Measurements from ENCODE around the gene TSEN2. TPM values are rescaled to one million over a fixed set of nuclear protein-coding genes. Genes with fewer than 3 reads are reported as not detected.
"Not testable (repeated sequence)": the region's sequence is repeated elsewhere in the genome, so short reads cannot be mapped to it uniquely, and the experiment has no call there.

The TSEN2 gene
- total RNA-seq, 6 donors from 2014 or later = 14.6 to 27.2 (median 20.1) TPM

DNA sequence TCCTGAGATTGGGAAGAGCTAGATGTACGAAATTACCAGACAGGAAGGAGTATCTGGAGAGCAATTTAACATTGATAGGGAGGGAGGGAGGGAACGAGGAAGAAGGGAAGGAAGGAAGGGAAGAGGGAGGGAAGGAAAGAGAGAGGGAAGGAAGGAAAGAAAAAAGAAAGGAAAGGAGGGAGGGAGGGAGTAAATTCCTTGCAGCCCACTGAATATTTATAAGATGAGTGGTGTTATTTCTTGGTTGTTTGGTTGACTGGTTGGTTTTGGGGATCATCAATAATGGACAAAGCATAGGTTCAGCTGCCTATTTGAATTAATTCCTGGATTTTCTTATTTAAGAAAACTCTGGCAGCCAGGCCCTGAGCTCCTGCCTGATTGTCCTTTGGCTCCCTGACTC lies 15.5 kb upstream of the TSEN2 start:
- no peaks in the 10 kb centered on the region for H3K9me3 ChIP-seq
- TF ChIP-seq POLR2A (IDR thresholded peaks at IDR 0.05) = no peak
- TF ChIP-seq, protein P1, sequence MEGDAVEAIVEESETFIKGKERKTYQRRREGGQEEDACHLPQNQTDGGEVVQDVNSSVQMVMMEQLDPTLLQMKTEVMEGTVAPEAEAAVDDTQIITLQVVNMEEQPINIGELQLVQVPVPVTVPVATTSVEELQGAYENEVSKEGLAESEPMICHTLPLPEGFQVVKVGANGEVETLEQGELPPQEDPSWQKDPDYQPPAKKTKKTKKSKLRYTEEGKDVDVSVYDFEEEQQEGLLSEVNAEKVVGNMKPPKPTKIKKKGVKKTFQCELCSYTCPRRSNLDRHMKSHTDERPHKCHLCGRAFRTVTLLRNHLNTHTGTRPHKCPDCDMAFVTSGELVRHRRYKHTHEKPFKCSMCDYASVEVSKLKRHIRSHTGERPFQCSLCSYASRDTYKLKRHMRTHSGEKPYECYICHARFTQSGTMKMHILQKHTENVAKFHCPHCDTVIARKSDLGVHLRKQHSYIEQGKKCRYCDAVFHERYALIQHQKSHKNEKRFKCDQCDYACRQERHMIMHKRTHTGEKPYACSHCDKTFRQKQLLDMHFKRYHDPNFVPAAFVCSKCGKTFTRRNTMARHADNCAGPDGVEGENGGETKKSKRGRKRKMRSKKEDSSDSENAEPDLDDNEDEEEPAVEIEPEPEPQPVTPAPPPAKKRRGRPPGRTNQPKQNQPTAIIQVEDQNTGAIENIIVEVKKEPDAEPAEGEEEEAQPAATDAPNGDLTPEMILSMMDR (IDR thresholded peaks at IDR 0.05) = no peak
- no peak for TF ChIP-seq POLR2AphosphoS5 (IDR thresholded peaks at IDR 0.05)
- no peak for TF ChIP-seq EP300 (IDR thresholded peaks at IDR 0.05)
- H3K27me3 ChIP-seq = no peaks in the 10 kb centered on the region
- H3K27ac ChIP-seq = no peak overlapping the region
- WGBS, 2 donors = 53 to 57% methylated on average over 2 of the region's 2 CpGs
- no peaks in the 10 kb centered on the region for H3K4me1 ChIP-seq
- no peak for ATAC-seq (ENCODE audit: low FRiP score in 2 of 2)
- no peak overlapping the region for H3K4me3 ChIP-seq
- no peaks in the 10 kb centered on the region for H3K36me3 ChIP-seq
- no peak for DNase-seq

DNA sequence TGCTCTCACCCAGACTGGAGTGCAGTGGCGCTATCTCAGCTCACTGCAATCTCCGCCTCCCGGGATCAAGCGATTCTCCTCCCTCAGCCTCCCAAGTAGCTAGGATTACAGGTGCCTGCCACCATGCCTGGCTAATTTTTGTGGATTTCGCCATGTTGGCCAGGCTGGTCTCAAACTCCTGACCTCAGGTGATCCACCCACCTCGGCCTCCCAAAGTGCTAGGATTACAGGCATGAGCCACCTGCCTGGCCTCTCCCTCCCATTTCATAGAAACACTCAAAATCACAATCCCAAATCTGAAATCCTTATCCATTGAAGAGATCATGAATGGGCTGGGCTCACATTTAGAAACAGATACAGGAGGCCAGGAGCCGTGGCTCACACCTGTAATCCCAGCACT lies 15.1 kb upstream of the TSEN2 start:
- not testable (repeated sequence) for H3K4me1 ChIP-seq; H3K36me3 ChIP-seq; H3K27me3 ChIP-seq; ATAC-seq (ENCODE audit: low FRiP score in 2 of 2); H3K9me3 ChIP-seq; H3K4me3 ChIP-seq; DNase-seq; H3K27ac ChIP-seq
- WGBS, 2 donors = 67 to 100% methylated on average over 6 to 7 of the region's 7 CpGs

DNA sequence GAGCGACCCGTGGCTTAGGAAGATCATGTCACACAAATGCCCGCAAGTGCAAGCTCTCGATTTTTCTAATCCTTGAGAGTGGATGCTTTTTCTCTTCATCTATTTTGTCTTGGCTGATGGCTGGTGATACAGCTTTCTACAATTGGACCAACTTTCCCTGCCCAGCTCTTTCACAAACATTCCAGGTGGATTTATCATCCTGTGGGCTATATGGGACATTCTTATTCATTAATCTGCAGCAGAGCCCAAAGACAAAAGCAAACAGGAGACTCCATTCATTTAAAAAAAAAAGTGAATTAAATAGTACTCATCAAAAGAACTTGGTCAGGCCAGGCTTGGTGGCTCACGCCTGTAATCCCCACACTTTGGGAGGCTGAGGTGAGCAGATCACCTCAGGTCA lies 14.2 kb upstream of the TSEN2 start:
- H3K9me3 ChIP-seq = no peaks in the 10 kb centered on the region
- no peaks in the 10 kb centered on the region for H3K4me1 ChIP-seq
- H3K4me3 ChIP-seq = no peak overlapping the region
- H3K27ac ChIP-seq = no peak overlapping the region
- ATAC-seq (ENCODE audit: low FRiP score in 2 of 2) (no peak), DNase-seq (no peak)
- no peaks in the 10 kb centered on the region for H3K36me3 ChIP-seq
- H3K27me3 ChIP-seq = no peaks in the 10 kb centered on the region
- WGBS, 2 donors = 75 to 100% methylated on average over 5 of the region's 5 CpGs
- no peak for TF ChIP-seq EP300 (IDR thresholded peaks at IDR 0.05)
- TF ChIP-seq POLR2AphosphoS5 (IDR thresholded peaks at IDR 0.05) = no peak
- TF ChIP-seq, protein P1 (IDR thresholded peaks at IDR 0.05) = no peak
- no peak for TF ChIP-seq POLR2A (IDR thresholded peaks at IDR 0.05)

DNA sequence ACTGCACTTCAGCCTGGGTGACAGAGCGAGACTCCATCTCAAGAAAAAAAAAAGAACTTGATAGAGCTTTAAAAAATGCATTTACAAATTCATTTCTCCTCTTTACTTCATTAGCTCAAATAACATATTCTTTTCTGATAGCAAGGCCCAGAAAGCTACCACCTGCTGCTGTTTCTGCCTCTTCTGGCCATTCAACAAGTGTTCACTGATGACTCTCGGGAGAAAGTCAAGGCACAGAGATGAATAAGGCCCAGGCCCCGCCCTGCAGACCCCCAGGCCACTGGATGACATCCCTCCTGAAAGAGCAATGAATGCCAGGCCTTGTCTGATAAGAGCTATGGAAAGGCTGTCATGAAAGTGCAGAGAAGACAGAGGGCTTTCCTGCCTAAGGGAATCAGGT lies 13.6 kb upstream of the TSEN2 start:
- 89 to 94% methylated on average over 3 of the region's 3 CpGs for WGBS, 2 donors
- TF ChIP-seq, protein P1 (IDR thresholded peaks at IDR 0.05) = no peak
- TF ChIP-seq POLR2AphosphoS5 (IDR thresholded peaks at IDR 0.05) (no peak), POLR2A (IDR thresholded peaks at IDR 0.05) (no peak), EP300 (IDR thresholded peaks at IDR 0.05) (no peak)

DNA sequence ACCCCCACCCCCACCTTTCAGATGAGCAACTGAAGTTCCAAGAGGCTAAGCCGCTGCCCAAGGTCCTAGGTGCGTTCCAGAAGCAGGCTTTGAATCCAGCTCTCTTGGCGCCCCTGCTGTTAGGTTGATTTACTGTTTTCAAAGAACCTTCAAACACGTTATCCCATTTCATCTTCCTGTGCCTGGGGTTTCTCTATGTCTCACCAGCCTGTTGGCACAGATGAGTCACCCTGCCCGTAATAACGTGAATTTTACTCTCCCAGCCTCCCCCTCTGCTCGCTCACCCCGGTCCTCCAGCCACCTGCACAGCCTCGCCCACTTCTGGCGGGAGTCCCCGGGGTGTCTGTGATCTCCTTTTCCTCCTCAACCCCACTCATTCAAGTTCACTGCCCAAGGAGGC lies 13.0 kb upstream of the TSEN2 start:
- Histone ChIP-seq H3K27ac (no peak overlapping the region), H3K36me3 (no peaks in the 10 kb centered on the region), H3K4me1 (peaks cover 0 to 7% (median 0%) of the 10 kb centered on the region in 4 donors), H3K4me3 (no peak overlapping the region), H3K27me3 (no peaks in the 10 kb centered on the region), H3K9me3 (no peaks in the 10 kb centered on the region)
- no peak for DNase-seq
- TF ChIP-seq, protein P1 (IDR thresholded peaks at IDR 0.05) = no peak
- TF ChIP-seq EP300 (IDR thresholded peaks at IDR 0.05) (no peak), POLR2A (IDR thresholded peaks at IDR 0.05) (no peak), POLR2AphosphoS5 (IDR thresholded peaks at IDR 0.05) (no peak)
- WGBS, 2 donors = 75 to 83% methylated on average over 11 of the region's 11 CpGs
- ATAC-seq (ENCODE audit: low FRiP score in 2 of 2) = no peak

More for the DNA sequence above, 13.6 kb upstream of the TSEN2 start:
- ATAC-seq (ENCODE audit: low FRiP score in 2 of 2) (no peak), DNase-seq (no peak)
- Histone ChIP-seq H3K27ac (no peak overlapping the region), H3K4me3 (no peak overlapping the region), H3K27me3 (no peaks in the 10 kb centered on the region), H3K4me1 (peaks cover 0 to 1% (median 0%) of the 10 kb centered on the region in 4 donors), H3K36me3 (no peaks in the 10 kb centered on the region), H3K9me3 (no peaks in the 10 kb centered on the region)
